ENCODE data around the gene FHDC1. TPM values are rescaled to one million over a fixed set of nuclear protein-coding genes. Genes with fewer than 3 reads are reported as not detected.
A peak's percentile ranks its signal among the peaks of the same experiment; 100 is the strongest.

Gene FHDC1
- total and polyA plus RNA-seq, 10 donors, result 0.82 to 14.3 (median 7.5) TPM

GRCh38 chr4:152943672-152944071, 7.5 kb downstream of the FHDC1 start:
- DNase-seq, result no peak
- H3K4me1 ChIP-seq, result peaks cover 0 to 37% (median 13%) of the 10 kb centered on the region in 6 donors
- intact Hi-C loops (cut with DNase I; ENCODE audit: low total_unique reads), result no loop called here
- H3K36me3 ChIP-seq, result peaks cover 0 to 11% (median 0%) of the 10 kb centered on the region in 6 donors
- H3K4me3 ChIP-seq, result no peak overlapping the region
- H3K9me3 ChIP-seq, result no peaks in the 10 kb centered on the region
- peaks cover 0 to 19% (median 3%) of the 10 kb centered on the region in 7 donors for H3K27me3 ChIP-seq (replicated peaks in 1 of 7)
- TF ChIP-seq CTCF (IDR thresholded peaks at IDR 0.05 in 8 of 11, conservative IDR thresholded peaks at IDR 0.05 in 3 of 11), result no peak
- TF ChIP-seq POLR2A (IDR thresholded peaks at IDR 0.05), result no peak
- no peak for TF ChIP-seq POLR2AphosphoS5 (IDR thresholded peaks at IDR 0.05)
- 80 to 85% (median 83%) methylated on average over 6 of the region's 6 CpGs for WGBS, 5 donors
- peak overlapping the region in 1 of 8 donors; percentile 19 for H3K27ac ChIP-seq

GRCh38 chr4:152944666-152945320, 8.7 kb downstream of the FHDC1 start:
- Histone ChIP-seq H3K4me1 (peaks cover 0 to 26% (median 10%) of the 10 kb centered on the region in 6 donors), H3K27ac (peak overlapping the region in 1 of 8 donors; percentile 19), H3K27me3 (replicated peaks in 1 of 7) (peaks cover 0 to 7% (median 0%) of the 10 kb centered on the region in 7 donors), H3K36me3 (peaks cover 0 to 11% (median 0%) of the 10 kb centered on the region in 6 donors), H3K4me3 (no peak overlapping the region), H3K9me3 (no peaks in the 10 kb centered on the region)
- TF ChIP-seq POLR2AphosphoS5 (IDR thresholded peaks at IDR 0.05), result no peak
- no peak for TF ChIP-seq CTCF (IDR thresholded peaks at IDR 0.05 in 8 of 11, conservative IDR thresholded peaks at IDR 0.05 in 3 of 11)
- no peak for TF ChIP-seq POLR2A (IDR thresholded peaks at IDR 0.05)
- no peak for DNase-seq
- intact Hi-C loops (cut with DNase I; ENCODE audit: low total_unique reads), result no loop called here
- 57 to 68% (median 58%) methylated on average over 4 of the region's 4 CpGs for WGBS, 5 donors

- WGBS, 5 donors, result 94 to 96% (median 95%) methylated on average over 9 of the region's 9 CpGs
- DNase-seq, result no peak
- intact Hi-C loops (cut with DNase I; ENCODE audit: low total_unique reads), result no loop called here
Observed at GRCh38 chr4:152945639-152946038, 9.5 kb downstream of the FHDC1 start.

More at GRCh38 chr4:152945639-152946038, 9.5 kb downstream of the FHDC1 start:
- TF ChIP-seq POLR2A (IDR thresholded peaks at IDR 0.05), result no peak
- no peak for TF ChIP-seq CTCF (IDR thresholded peaks at IDR 0.05 in 8 of 11, conservative IDR thresholded peaks at IDR 0.05 in 3 of 11)
- no peaks in the 10 kb centered on the region for H3K9me3 ChIP-seq
- H3K36me3 ChIP-seq, result peaks cover 0 to 11% (median 0%) of the 10 kb centered on the region in 6 donors
- H3K4me1 ChIP-seq, result peaks cover 0 to 26% (median 10%) of the 10 kb centered on the region in 6 donors
- no peaks in the 10 kb centered on the region for H3K27me3 ChIP-seq (replicated peaks in 1 of 7)
- H3K4me3 ChIP-seq, result no peak overlapping the region
- no peak overlapping the region for H3K27ac ChIP-seq
